Esophagus muscularis mucosa (tissue), 4 donors: ENCODE data around the gene TNK1.

Source experiments
- CTCF ChIP-seq, 3 experiments: fragments of 200-600 bp in 2 of 3; fragments of 450-650 bp in 1 of 3; sonication (generic) in 2 of 3; IDR thresholded peaks; one replicate each; pipeline ENCODE4 v1.5.1; 2017 to 2019; ENCODE audit warnings: antibody characterized with exemption in 3 of 3, mild to moderate bottlenecking in 2 of 3, moderate library complexity in 1 of 3
- EP300 ChIP-seq: sonication (generic); formaldehyde crosslinking; IDR thresholded peaks from one replicate; pipeline ENCODE4 v1.6.1; 2017; ENCODE audit warnings: antibody characterized with exemption
- POLR2A ChIP-seq: fragments of 450-650 bp; IDR thresholded peaks from one replicate; pipeline ENCODE4 v1.6.1; 2017; ENCODE audit warnings: antibody characterized with exemption, moderate library complexity, mild to moderate bottlenecking, low read depth
- POLR2AphosphoS5 ChIP-seq, 2 donors: sonication (generic); formaldehyde crosslinking; IDR thresholded peaks; one replicate each; pipeline ENCODE4 v1.6.1; 2017; ENCODE audit warnings: antibody characterized with exemption in 2 of 2

- TF ChIP-seq POLR2A (no peak), CTCF (IDR thresholded peaks at IDR 0.05) (no peak), POLR2AphosphoS5 (IDR thresholded peaks at IDR 0.05) (no peak), EP300 (no peak)
Observed at GRCh38 chr17:7382901-7383300, 2.0 kb downstream of the TNK1 start.
